ENCODE measurements around the gene MCOLN3. TPM values are rescaled to one million over a fixed set of nuclear protein-coding genes. Genes with fewer than 3 reads are reported as not detected.

MCOLN3 gene
- total RNA-seq, 1 experiment from 2014 or later = 14.2 TPM

DNA sequence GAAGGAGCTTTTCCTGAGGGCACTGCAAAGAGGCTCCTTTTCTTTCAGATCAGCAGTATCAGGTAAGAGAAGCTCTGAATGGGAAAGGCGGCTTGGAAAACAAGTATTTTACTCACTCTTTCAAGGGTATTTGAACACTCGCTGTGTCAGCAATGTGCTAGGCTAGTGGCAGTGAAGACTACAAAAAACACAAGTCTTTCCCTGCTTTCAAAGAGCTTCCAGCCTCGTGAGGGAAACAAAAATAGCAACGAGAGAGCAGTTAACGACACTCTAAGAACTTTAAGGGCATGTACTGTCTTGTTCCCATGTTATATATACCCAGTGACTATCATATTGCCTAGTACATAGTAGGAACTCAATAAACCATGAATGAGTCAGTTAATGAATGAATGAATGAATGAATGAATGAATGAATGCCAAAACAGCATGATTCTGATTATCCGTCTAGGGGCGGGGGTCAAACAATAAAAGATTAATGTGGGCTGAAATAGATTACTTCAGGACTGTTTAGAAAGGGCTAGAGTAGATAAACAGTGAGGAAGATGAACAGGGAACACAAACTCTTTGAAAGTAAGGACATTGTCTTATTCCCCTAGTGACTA lies 14.2 kb upstream of the MCOLN3 start:
- no TSS peak for BruUV-seq (replicated peaks)
- POLR2A ChIA-PET = interaction anchor here (0.6 kb wide), 3 partner anchors 10 to 423 kb away, joined by 3 to 7 read pairs (median 3); no protein-coding TSS in a partner anchor
- Histone ChIP-seq H3K27me3 (ENCODE audit: control insufficient read depth, insufficient read depth, low read length) (peaks cover 10% of the 10 kb centered on the region; the same call in 1 of the 2 replicates), H3K4me1 (ENCODE audit: control insufficient read depth, insufficient read depth, low read length) (peaks cover 10% of the 10 kb centered on the region; the same call in 1 of the 2 replicates), H3K9me3 (ENCODE audit: control insufficient read depth, insufficient read depth, low read depth, low read length) (no peaks in the 10 kb centered on the region), H3K4me3 (ENCODE audit: low read depth in 2 of 2, low read length in 2 of 2) (peak overlapping the region; percentile 60 to 71), H3K27ac (ENCODE audit: low read length) (peak overlapping the region; percentile 7; the same call in 1 of the 2 replicates), H3K36me3 (ENCODE audit: control insufficient read depth, insufficient read depth, low read length) (no peaks in the 10 kb centered on the region)
- CTCF ChIA-PET = interaction anchor here (0.6 to 1.2 kb wide), 3 partner anchors 118 to 1367 kb away, joined by 4 to 7 read pairs (median 5); partner anchors contain the start of gene C1orf52
- DNase-seq (ENCODE audit: low read depth, low spot score) (no peak), ATAC-seq (peak; percentile 18)
- intact Hi-C loops (cut with micrococcal nuclease; ENCODE audit: unreplicated experiment) (no loop called here), in situ Hi-C loops (cut with HindIII; ENCODE audit: low pct_unique_long_range_greater_than_20kb, low sequenced_read_pairs) (no loop called here)
- TF ChIP-seq TCF7L2 (IDR thresholded peaks at IDR 0.05; ENCODE audit: low read depth, low read length) (no peak), POLR2AphosphoS5 (IDR thresholded peaks at IDR 0.05; ENCODE audit: low read depth, low read length) (no peak), SIN3A (IDR thresholded peaks at IDR 0.05; ENCODE audit: borderline replicate concordance, insufficient read depth, low read depth, low read length) (no peak)
- TF ChIP-seq, protein P1, sequence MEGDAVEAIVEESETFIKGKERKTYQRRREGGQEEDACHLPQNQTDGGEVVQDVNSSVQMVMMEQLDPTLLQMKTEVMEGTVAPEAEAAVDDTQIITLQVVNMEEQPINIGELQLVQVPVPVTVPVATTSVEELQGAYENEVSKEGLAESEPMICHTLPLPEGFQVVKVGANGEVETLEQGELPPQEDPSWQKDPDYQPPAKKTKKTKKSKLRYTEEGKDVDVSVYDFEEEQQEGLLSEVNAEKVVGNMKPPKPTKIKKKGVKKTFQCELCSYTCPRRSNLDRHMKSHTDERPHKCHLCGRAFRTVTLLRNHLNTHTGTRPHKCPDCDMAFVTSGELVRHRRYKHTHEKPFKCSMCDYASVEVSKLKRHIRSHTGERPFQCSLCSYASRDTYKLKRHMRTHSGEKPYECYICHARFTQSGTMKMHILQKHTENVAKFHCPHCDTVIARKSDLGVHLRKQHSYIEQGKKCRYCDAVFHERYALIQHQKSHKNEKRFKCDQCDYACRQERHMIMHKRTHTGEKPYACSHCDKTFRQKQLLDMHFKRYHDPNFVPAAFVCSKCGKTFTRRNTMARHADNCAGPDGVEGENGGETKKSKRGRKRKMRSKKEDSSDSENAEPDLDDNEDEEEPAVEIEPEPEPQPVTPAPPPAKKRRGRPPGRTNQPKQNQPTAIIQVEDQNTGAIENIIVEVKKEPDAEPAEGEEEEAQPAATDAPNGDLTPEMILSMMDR (IDR thresholded peaks at IDR 0.05) = no peak
- TF ChIP-seq, protein P2, sequence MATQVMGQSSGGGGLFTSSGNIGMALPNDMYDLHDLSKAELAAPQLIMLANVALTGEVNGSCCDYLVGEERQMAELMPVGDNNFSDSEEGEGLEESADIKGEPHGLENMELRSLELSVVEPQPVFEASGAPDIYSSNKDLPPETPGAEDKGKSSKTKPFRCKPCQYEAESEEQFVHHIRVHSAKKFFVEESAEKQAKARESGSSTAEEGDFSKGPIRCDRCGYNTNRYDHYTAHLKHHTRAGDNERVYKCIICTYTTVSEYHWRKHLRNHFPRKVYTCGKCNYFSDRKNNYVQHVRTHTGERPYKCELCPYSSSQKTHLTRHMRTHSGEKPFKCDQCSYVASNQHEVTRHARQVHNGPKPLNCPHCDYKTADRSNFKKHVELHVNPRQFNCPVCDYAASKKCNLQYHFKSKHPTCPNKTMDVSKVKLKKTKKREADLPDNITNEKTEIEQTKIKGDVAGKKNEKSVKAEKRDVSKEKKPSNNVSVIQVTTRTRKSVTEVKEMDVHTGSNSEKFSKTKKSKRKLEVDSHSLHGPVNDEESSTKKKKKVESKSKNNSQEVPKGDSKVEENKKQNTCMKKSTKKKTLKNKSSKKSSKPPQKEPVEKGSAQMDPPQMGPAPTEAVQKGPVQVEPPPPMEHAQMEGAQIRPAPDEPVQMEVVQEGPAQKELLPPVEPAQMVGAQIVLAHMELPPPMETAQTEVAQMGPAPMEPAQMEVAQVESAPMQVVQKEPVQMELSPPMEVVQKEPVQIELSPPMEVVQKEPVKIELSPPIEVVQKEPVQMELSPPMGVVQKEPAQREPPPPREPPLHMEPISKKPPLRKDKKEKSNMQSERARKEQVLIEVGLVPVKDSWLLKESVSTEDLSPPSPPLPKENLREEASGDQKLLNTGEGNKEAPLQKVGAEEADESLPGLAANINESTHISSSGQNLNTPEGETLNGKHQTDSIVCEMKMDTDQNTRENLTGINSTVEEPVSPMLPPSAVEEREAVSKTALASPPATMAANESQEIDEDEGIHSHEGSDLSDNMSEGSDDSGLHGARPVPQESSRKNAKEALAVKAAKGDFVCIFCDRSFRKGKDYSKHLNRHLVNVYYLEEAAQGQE (IDR thresholded peaks at IDR 0.05; ENCODE audit: insufficient read depth in 1 of 2, low read depth in 2 of 2, low read length in 1 of 2) = no peak

DNA sequence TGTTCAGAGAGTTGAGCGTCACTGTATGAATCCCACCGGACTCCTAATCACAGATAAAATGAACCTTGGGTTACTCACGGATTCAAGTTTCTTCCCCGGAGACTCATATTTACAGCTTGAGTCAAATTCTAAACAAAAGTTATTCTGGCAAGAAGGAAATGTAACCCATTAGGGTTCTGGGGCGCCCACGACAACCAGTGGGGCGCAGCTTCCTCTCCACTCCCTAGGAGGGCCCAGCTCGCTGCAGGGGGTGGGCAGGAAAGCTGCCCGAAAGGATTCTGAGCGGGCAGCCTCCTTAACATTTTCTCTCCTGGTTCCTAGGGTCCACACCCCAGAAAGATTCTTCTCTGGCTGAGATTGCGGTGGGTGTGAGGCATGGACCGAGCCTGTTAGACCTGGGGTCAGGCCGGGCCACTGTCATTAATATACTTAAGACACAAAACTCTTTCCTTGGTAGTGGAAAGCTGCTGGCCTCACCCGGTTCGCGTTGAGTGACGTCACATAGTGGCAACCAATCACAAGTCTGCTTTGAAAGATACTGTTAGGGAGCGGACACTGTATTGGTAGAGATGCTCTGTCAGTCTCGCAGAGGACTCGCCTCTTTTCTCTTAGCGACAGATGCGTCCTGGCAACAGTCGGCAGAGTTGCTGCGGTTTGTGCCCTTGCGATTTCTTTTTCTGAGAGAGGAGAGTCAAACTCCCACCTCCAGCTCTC lies 13.6 kb upstream of the MCOLN3 start:
- H3K27me3 ChIP-seq (ENCODE audit: control insufficient read depth, insufficient read depth, low read length) = peaks cover 10% of the 10 kb centered on the region; the same call in 1 of the 2 replicates
- no TSS peak for BruUV-seq (replicated peaks)
- peak overlapping the region; percentile 60 to 71 for H3K4me3 ChIP-seq (ENCODE audit: low read depth in 2 of 2, low read length in 2 of 2)
- in situ Hi-C loops (cut with HindIII; ENCODE audit: low pct_unique_long_range_greater_than_20kb, low sequenced_read_pairs) = no loop called here
- no peaks in the 10 kb centered on the region for H3K9me3 ChIP-seq (ENCODE audit: control insufficient read depth, insufficient read depth, low read depth, low read length)
- ChIA-PET POLR2A (interaction anchor here (0.6 kb wide), 3 partner anchors 9 to 424 kb away, joined by 3 to 7 read pairs (median 3); no protein-coding TSS in a partner anchor), CTCF (interaction anchor here (1.0 to 1.2 kb wide), 2 partner anchors 117 to 198 kb away, joined by 5 to 7 read pairs; partner anchors contain the start of gene C1orf52)
- peak overlapping the region; percentile 30 for H3K27ac ChIP-seq (ENCODE audit: low read length)
- no peaks in the 10 kb centered on the region for H3K36me3 ChIP-seq (ENCODE audit: control insufficient read depth, insufficient read depth, low read length)
- TF ChIP-seq TCF7L2 (IDR thresholded peaks at IDR 0.05; ENCODE audit: low read depth, low read length) (no peak), SIN3A (IDR thresholded peaks at IDR 0.05; ENCODE audit: borderline replicate concordance, insufficient read depth, low read depth, low read length) (peak; percentile 94; the same call in 1 of the 2 replicates)
- intact Hi-C loops (cut with micrococcal nuclease; ENCODE audit: unreplicated experiment) = no loop called here
- H3K4me1 ChIP-seq (ENCODE audit: control insufficient read depth, insufficient read depth, low read length) = peaks cover 10% of the 10 kb centered on the region; the same call in 1 of the 2 replicates
- ATAC-seq = peak; percentile 100
- DNase-seq (ENCODE audit: low read depth, low spot score) = peak; percentile 99
